ENCODE results near the gene TM4SF4. TPM values are rescaled to one million over a fixed set of nuclear protein-coding genes. Genes with fewer than 3 reads are reported as not detected.

TM4SF4 gene
- total RNA-seq, 1 experiment from 2014 or later, result not detected

GRCh38 chr3:149462051-149462450 lies 12.4 kb upstream of the TM4SF4 start:
- no peak overlapping the region for H3K56ac ChIP-seq (ENCODE audit: insufficient read length, low read depth, low read length)
- H3K4me1 Mint-ChIP-seq, result peaks cover 14 to 16% of the 10 kb centered on the region in 2 experiments
- WGBS (ENCODE audit: extremely low coverage, insufficient read length, low lambda C conversion rate), result no CpG with 5 or more reads among the region's 3 CpGs
- no peaks in the 10 kb centered on the region for H3K9me3 ChIP-seq (ENCODE audit: control insufficient read depth, low read depth, low read length)
- H3K14ac ChIP-seq (ENCODE audit: insufficient read depth, low read length), result no peak overlapping the region
- no peak overlapping the region for H2BK120ac ChIP-seq (ENCODE audit: low read depth, low read length, poor library complexity, severe bottlenecking)
- H3K4me3 Mint-ChIP-seq, result no peak overlapping the region
- H3K9ac ChIP-seq (ENCODE audit: extremely low read depth, insufficient read length, low read length), result no peak overlapping the region
- H4K8ac ChIP-seq (replicated peaks; ENCODE audit: insufficient read length, low read depth, low read length), result no peak overlapping the region
- no peak for TF ChIP-seq CTCF (conservative IDR thresholded peaks at IDR 0.05)
- no peak overlapping the region for H2AFZ ChIP-seq (ENCODE audit: low read length)
- H3K23ac ChIP-seq (ENCODE audit: insufficient read length, low read depth, low read length), result no peak overlapping the region
- no peak overlapping the region for H3K27ac Mint-ChIP-seq
- H3K27ac ChIP-seq (ENCODE audit: insufficient read length, low read depth, low read length), result no peak overlapping the region
- no peaks in the 10 kb centered on the region; a peak in 1 of 7 replicates for H3K36me3 Mint-ChIP-seq (ENCODE audit: insufficient read depth in 1 of 3, low read depth in 3 of 3)
- H4K5ac ChIP-seq (ENCODE audit: insufficient read length, low read depth, low read length), result no peak overlapping the region
- peaks cover 2% of the 10 kb centered on the region; the same call in 1 of the 2 replicates for H3K27me3 Mint-ChIP-seq (ENCODE audit: low read depth)
- H2BK15ac ChIP-seq (ENCODE audit: low read depth, low read length), result no peak overlapping the region
- no peaks in the 10 kb centered on the region for H3K4me1 ChIP-seq (ENCODE audit: insufficient read depth, low read length)
- DNase-seq, result no peak
- no peaks in the 10 kb centered on the region for H3K79me2 ChIP-seq (ENCODE audit: insufficient read depth, low read length)
- no peak overlapping the region for H3K4me2 ChIP-seq (ENCODE audit: insufficient read depth, insufficient read length, low read length)
- no peaks in the 10 kb centered on the region for H3K27me3 ChIP-seq (ENCODE audit: insufficient read depth, low read length)
- H3K79me1 ChIP-seq (ENCODE audit: insufficient read depth, low read depth, low read length, poor library complexity, severe bottlenecking), result no peaks in the 10 kb centered on the region
- no peak overlapping the region for H2BK12ac ChIP-seq (ENCODE audit: insufficient read length, low read depth, low read length)
- no peaks in the 10 kb centered on the region for H4K20me1 ChIP-seq (ENCODE audit: control insufficient read depth, insufficient read depth, insufficient read length)
- H2BK5ac ChIP-seq (ENCODE audit: insufficient read length, low read length), result no peak overlapping the region
- no peak overlapping the region for H2AK5ac ChIP-seq (ENCODE audit: insufficient read length, low read length)
- H2BK20ac ChIP-seq (ENCODE audit: low read depth, low read length, poor library complexity, severe bottlenecking), result no peak overlapping the region
- H3K18ac ChIP-seq (ENCODE audit: insufficient read length, low read depth, low read length), result no peak overlapping the region
- no peaks in the 10 kb centered on the region for H3K23me2 ChIP-seq (ENCODE audit: insufficient read length, low read depth, low read length, poor library complexity, severe bottlenecking)
- no peak overlapping the region for H4K91ac ChIP-seq (ENCODE audit: insufficient read length, low read depth, low read length)
- H3T11ph ChIP-seq (ENCODE audit: low read length), result no peak overlapping the region
- H3K4ac ChIP-seq (ENCODE audit: low read depth, low read length), result no peak overlapping the region
- no peaks in the 10 kb centered on the region; a peak in 1 of 5 replicates for H3K9me3 Mint-ChIP-seq
